Skeletal muscle tissue (tissue), 4 donors: ENCODE data around the gene TTC38. TPM values are rescaled to one million over a fixed set of nuclear protein-coding genes. Genes with fewer than 3 reads are reported as not detected.

Experiments
- H3K27ac ChIP-seq: one replicate; pipeline ENCODE4 v1.7.0; 2013; ENCODE audit warnings: mild to moderate bottlenecking, low read depth, low read length, inconsistent platforms
- H3K27me3 ChIP-seq, 3 donors: one replicate each; pipeline ENCODE4 v1.7.0; 2013; ENCODE audit warnings: low read length in 3 of 3; ENCODE audit not compliant: control insufficient read depth in 3 of 3, insufficient read depth in 3 of 3
- H3K36me3 ChIP-seq, 3 donors: one replicate each; pipeline ENCODE4 v1.7.0; 2013; ENCODE audit warnings: low read length in 3 of 3; ENCODE audit not compliant: control insufficient read depth in 3 of 3, insufficient read depth in 3 of 3
- H3K4me1 ChIP-seq, 3 donors: one replicate each; pipeline ENCODE4 v1.7.0; 2013; ENCODE audit warnings: low read length in 3 of 3, mild to moderate bottlenecking in 3 of 3; ENCODE audit not compliant: control insufficient read depth in 3 of 3, insufficient read depth in 3 of 3
- H3K4me3 ChIP-seq, 3 donors: one replicate each; pipeline ENCODE4 v1.7.0; 2013; ENCODE audit warnings: low read length in 3 of 3
- H3K9ac ChIP-seq, 3 donors: one replicate each; pipeline ENCODE4 v1.7.0; 2013; ENCODE audit warnings: low read length in 3 of 3, mild to moderate bottlenecking in 3 of 3, moderate library complexity in 2 of 3, low read depth in 1 of 3
- H3K9me3 ChIP-seq, 3 donors: one replicate each; pipeline ENCODE4 v1.7.0; 2013; ENCODE audit warnings: low read length in 3 of 3; ENCODE audit not compliant: control insufficient read depth in 3 of 3
- total RNA-seq: library from RNA; depleted of rRNA; stranded (reverse); fragments of >200 nt; gene quantifications from one replicate; pipeline ENCODE4 v1.2.3, GENCODE V29; 2014
- donor health status: Osteomylitis.

Gene TTC38
- total RNA-seq, 1 donor from 2014 or later, result 18.3 TPM

GRCh38 chr22:46233231-46233630 lies 34.6 kb upstream of the TTC38 start:
- no peaks in the 10 kb centered on the region for H3K27me3 ChIP-seq
- H3K27ac ChIP-seq, result peak overlapping the region; percentile 48
- H3K9ac ChIP-seq, result peak overlapping the region in 1 of 3 donors; percentile 71
- peaks cover 13 to 23% (median 13%) of the 10 kb centered on the region in 3 donors for H3K36me3 ChIP-seq
- no peak overlapping the region for H3K4me3 ChIP-seq
- H3K9me3 ChIP-seq, result no peaks in the 10 kb centered on the region
- H3K4me1 ChIP-seq, result peaks cover 10 to 22% (median 21%) of the 10 kb centered on the region in 3 donors

- peaks cover 13 to 29% (median 16%) of the 10 kb centered on the region in 3 donors for H3K36me3 ChIP-seq
- no peaks in the 10 kb centered on the region for H3K9me3 ChIP-seq
- no peaks in the 10 kb centered on the region for H3K27me3 ChIP-seq
- H3K9ac ChIP-seq, result no peak overlapping the region
- H3K4me1 ChIP-seq, result peaks cover 14 to 36% (median 32%) of the 10 kb centered on the region in 3 donors
- no peak overlapping the region for H3K27ac ChIP-seq
- H3K4me3 ChIP-seq, result no peak overlapping the region
Observed at GRCh38 chr22:46234969-46235368, 32.8 kb upstream of the TTC38 start.

DNA sequence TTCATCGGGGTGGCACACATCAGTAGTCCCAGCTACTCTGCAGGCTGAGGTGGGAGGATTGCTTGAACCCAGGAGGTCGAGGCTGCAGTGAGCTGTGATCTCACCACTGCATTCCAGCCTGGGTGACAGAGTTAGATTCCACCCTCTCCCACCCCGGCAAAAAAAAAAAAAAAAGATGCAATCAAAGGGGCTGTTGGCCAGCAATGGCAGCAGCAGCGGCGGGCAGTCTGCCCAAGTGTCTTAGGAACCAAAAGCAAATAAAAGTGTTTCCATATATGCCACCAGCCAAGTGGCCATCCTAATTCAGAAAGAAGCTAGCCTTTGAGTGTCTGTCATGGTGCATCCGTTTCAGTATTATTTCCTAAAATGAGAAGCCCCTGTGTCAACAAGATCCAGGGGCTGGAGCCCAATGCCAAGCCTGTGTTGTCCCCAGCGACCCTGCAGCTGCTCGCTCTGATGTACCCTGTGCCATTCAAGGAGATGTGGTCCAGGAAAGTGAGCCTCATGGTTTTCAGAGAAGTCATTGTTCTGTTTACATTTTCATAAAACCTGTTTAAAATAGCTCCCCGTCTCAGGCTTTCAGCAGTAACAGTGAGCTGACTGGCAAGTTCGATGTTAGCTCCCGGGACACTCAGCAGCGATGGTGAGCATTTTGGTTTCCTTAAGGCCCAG lies 30.2 kb upstream of the TTC38 start:
- Histone ChIP-seq H3K4me3 (no peak overlapping the region), H3K36me3 (peaks cover 11 to 22% (median 11%) of the 10 kb centered on the region in 3 donors), H3K9me3 (no peaks in the 10 kb centered on the region), H3K9ac (no peak overlapping the region), H3K27ac (peak overlapping the region; percentile 46), H3K27me3 (no peaks in the 10 kb centered on the region), H3K4me1 (peaks cover 31 to 49% (median 47%) of the 10 kb centered on the region in 3 donors)

- no peak overlapping the region for H3K27ac ChIP-seq
- no peaks in the 10 kb centered on the region for H3K9me3 ChIP-seq
- H3K4me1 ChIP-seq, result peaks cover 24 to 42% (median 41%) of the 10 kb centered on the region in 3 donors
- peaks cover 13 to 25% (median 19%) of the 10 kb centered on the region in 3 donors for H3K36me3 ChIP-seq
- no peak overlapping the region for H3K4me3 ChIP-seq
- H3K9ac ChIP-seq, result no peak overlapping the region
- no peaks in the 10 kb centered on the region for H3K27me3 ChIP-seq
Observed at GRCh38 chr22:46238541-46238940, 29.3 kb upstream of the TTC38 start.

DNA sequence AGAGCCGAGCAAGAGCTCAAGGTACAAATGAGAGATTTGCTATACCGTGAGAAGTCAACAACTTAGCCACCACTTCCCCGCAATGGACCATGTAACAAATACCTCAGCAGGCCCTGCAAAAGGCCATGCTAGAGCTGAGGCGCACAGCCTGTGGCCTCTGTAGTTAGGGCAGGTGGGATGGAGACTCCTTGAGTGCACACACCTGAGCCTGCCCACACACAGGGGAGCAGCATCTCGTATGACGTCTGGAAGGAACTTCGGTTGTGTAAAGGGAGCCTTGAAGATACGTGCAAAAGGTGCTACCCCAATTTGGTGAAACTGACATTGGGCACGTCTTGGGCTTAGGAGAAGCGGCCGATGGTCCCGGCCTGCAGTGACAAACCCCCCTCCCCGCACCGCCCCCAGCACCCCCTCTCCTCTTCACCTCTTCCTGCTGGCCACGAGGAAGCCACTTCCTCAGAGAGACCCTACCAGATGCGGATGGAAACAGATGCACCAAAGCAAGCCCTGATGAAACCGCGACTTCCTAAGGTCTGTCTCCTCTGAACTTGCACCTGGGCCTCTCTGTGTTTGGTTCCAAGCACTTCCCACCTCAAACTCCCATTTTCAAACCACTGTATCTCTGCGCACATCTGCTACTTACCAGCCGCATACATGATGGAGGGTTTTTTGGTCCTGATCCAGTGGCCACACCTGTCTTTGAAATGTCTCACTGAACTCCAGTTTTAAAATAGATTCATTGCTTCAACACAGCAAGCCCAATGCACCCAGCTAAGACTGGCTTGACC lies 28.4 kb upstream of the TTC38 start:
- no peaks in the 10 kb centered on the region for H3K27me3 ChIP-seq
- peak overlapping the region in 1 of 3 donors; percentile 28 for H3K9ac ChIP-seq
- peaks cover 23 to 42% (median 36%) of the 10 kb centered on the region in 3 donors for H3K4me1 ChIP-seq
- peaks cover 18 to 34% (median 19%) of the 10 kb centered on the region in 3 donors for H3K36me3 ChIP-seq
- no peak overlapping the region for H3K4me3 ChIP-seq
- H3K9me3 ChIP-seq, result no peaks in the 10 kb centered on the region
- peak overlapping the region; percentile 30 for H3K27ac ChIP-seq

DNA sequence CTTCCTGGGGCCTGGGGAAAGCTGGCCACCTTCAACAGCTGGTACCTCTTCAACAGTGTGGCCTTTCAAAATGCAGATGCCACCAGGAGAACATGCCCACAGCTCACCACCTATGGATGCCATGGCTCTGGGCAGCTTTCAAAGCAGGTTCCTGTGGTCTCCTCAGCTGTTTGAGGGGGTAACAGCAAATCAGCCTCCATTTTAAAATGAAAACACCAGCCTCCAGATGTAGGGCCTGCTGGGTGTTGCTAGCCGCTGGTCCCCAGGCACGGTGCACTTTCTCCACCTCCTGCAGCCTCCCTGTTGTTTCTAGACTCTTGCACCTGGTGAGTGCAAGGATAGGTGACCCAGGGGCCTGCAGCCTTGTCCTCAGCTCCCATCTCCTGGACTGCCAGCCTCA lies 27.7 kb upstream of the TTC38 start:
- Histone ChIP-seq H3K9ac (no peak overlapping the region), H3K9me3 (no peaks in the 10 kb centered on the region), H3K4me3 (no peak overlapping the region), H3K4me1 (peaks cover 26 to 49% (median 42%) of the 10 kb centered on the region in 3 donors), H3K36me3 (peaks cover 19 to 34% (median 23%) of the 10 kb centered on the region in 3 donors), H3K27me3 (no peaks in the 10 kb centered on the region), H3K27ac (peak overlapping the region; percentile 30)

DNA sequence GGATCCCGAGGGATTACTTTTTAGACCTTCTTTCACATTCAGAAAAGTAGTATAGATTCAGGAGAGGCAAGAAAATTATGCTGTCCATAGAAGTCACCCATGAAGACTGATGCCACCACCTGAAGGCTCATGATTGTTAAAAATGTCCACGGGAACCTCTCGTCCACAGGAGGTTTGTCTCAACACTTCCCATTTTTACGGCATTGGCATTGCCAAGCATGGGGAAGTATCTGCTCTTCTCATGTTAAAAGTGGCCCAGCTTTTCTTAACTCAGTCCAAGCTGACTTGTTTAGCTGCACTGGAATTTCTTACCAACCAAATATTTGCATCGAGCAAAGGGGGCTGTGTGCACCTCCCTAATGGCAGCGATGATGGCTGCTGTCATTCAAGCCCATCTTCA lies 27.3 kb upstream of the TTC38 start:
- H3K27ac ChIP-seq, result peak overlapping the region; percentile 30
- peaks cover 30 to 53% (median 46%) of the 10 kb centered on the region in 3 donors for H3K4me1 ChIP-seq

DNA sequence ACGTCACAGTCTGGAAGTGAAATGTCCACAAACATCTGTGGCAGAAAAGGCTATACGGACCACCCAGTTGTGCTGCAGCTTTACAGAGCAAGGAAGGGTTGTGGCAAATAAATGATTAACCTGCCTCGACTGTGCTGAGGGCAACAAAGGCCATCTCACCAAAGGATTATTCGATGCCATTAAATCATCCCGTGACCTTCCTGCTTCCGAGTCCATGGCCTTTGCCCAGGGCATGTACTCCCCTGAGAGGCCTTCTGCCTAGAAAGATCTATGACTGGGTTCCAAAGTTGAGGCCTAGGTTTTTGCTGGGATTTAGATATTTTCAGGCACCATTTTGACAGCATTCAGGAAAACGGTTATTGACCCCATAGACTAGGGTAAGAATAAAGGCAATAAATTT lies 26.9 kb upstream of the TTC38 start:
- H3K4me1 ChIP-seq, result peaks cover 34 to 57% (median 50%) of the 10 kb centered on the region in 3 donors
- no peak overlapping the region for H3K27ac ChIP-seq
- H3K36me3 ChIP-seq, result peaks cover 15 to 27% (median 17%) of the 10 kb centered on the region in 3 donors

More for the DNA sequence above, 27.3 kb upstream of the TTC38 start:
- no peaks in the 10 kb centered on the region for H3K9me3 ChIP-seq
- H3K4me3 ChIP-seq, result peak overlapping the region in 1 of 3 donors; percentile 9
- no peaks in the 10 kb centered on the region for H3K27me3 ChIP-seq
- no peak overlapping the region for H3K9ac ChIP-seq
- H3K36me3 ChIP-seq, result peaks cover 15 to 30% (median 19%) of the 10 kb centered on the region in 3 donors

GRCh38 chr22:46241396-46242007 lies 26.3 kb upstream of the TTC38 start:
- H3K4me3 ChIP-seq, result no peak overlapping the region
- H3K36me3 ChIP-seq, result peaks cover 11 to 24% (median 17%) of the 10 kb centered on the region in 3 donors
- H3K9me3 ChIP-seq, result no peaks in the 10 kb centered on the region
- no peak overlapping the region for H3K9ac ChIP-seq
- H3K27me3 ChIP-seq, result no peaks in the 10 kb centered on the region
- H3K27ac ChIP-seq, result peak overlapping the region; percentile 31
- H3K4me1 ChIP-seq, result peaks cover 35 to 57% (median 55%) of the 10 kb centered on the region in 3 donors

More for the DNA sequence above, 26.9 kb upstream of the TTC38 start:
- Histone ChIP-seq H3K9me3 (no peaks in the 10 kb centered on the region), H3K4me3 (peak overlapping the region in 1 of 3 donors; percentile 9), H3K9ac (no peak overlapping the region), H3K27me3 (no peaks in the 10 kb centered on the region)
